LNCAP (cell line): ENCODE data around the gene SLC22A23.

Source experiments
- CTCF ChIP-seq: fragments of 450-650 bp; IDR thresholded peaks from 2 replicates; pipeline ENCODE4 v1.5.1; 2017; ENCODE audit warnings: mild to moderate bottlenecking

SLC22A23 gene

DNA sequence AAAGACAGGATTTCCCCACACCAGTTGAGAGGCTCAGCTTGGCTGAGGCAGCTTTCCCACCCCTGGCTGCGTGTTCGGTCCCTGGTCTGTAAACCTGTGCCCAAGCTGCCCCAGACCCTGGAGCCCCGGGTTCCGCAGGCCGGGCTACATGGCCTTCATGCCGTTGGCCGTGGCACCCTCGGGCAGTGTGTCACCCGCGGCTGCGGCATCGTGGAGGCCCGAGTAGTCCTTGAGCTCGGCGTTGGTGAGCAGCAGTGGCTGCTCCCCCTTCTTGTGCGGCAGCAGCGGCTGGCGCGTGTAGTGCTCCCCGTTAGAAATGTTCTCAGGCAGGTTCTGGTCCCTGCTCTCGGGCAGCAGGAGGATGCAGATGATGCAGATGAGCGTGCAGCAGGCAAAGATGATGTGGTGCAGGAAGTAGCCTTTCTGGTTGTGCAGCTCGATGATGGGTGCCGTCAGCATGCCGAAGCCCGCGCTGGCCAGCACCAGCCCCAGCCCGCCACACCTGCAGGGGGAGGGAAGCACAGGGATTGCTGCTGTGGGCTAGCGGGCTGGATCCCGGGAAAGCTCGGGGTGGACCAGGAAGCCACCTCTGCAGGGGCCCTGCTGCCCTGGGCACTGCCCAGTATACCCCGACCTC is 183.8 kb downstream of the SLC22A23 start:
- TF ChIP-seq CTCF = no peak

DNA sequence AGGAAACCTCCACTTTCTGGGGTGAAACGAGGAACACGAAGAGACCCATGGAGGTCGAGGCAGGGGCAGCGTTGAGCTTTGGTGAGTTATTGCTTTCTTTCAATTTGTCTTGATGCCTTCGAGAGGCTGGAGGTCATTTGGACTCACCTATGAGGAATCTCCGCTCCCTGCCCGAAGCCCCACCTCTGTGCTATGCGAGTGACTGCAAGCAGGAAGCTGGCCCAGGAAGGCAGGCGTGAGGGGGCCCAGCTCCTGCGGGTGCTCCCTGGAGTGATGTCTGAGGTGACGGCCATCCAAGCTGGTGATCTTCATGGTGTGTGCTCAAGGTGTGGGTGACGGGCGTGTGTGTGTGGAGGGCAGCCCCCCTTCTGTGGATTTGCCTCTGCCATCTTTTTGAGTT is 185.1 kb downstream of the SLC22A23 start:
- no peak for TF ChIP-seq CTCF

- no peak for TF ChIP-seq CTCF
These were observed 186.6 kb downstream of the SLC22A23 start for GRCh38 chr6:3270258-3270657.

GRCh38 chr6:3269281-3269975 is 187.4 kb downstream of the SLC22A23 start:
- TF ChIP-seq CTCF = no peak

DNA sequence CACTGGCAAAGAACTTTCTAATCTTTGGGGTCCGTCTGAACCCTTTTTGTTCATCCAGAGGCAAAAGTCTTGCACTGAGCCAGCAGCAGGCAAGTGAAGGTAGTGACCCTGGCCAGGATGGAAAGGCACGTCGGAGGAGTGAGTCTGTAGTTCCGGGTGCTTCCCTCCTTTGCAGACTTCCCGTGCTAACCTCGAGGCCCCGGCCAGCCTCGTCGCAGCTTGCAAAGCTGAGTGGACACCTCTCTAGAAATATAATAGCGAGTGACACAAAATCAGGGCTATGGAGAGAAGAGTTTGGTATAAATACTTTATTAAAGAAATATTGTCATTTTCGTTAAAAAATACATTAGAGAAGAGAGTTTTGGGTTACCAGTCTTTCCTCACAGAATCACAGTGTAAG is 188.2 kb downstream of the SLC22A23 start:
- no peak for TF ChIP-seq CTCF

DNA sequence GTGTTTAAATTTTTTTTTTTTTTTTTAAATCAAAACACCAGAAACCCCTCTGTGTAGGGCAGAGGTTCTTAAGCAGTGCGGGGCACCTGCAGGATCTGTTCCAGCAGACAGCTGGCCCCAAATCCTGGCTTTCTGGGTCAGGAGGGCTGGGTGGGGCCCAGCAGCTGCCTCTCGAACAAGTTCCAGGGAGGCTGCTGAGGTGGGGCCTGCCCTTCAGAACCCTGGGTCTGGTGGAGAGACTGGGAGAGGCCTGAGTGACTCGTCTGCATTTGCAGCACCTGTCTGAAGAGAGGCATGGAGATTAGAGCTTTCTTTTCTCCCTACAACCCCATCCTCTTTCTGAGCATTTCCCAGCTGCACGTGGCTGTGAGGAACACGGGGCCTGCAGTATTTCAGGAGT is 189.7 kb downstream of the SLC22A23 start:
- TF ChIP-seq CTCF = no peak

- TF ChIP-seq CTCF = no peak
These were observed 190.7 kb downstream of the SLC22A23 start for GRCh38 chr6:3266170-3266569.

DNA sequence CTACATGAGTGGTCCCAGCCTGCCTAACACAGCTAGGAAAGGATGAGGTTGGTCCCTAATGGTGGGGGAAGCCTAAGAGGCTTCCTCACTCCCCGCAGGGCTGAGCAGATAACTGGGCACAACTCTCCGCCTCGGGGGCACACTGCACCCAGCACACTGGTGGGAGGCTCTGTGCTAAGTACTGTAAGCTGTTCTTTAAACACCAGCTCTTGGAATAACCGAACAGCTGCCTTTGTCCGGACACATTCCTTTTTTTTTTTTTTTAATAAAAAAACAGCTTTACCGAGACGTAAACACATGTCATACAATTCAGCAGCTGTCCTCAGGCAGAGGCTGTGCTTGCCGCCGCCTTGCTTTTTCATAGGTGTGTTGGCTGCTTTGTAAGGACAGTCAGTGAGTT is 191.2 kb downstream of the SLC22A23 start:
- TF ChIP-seq CTCF = no peak
